ENCODE data around the gene C5orf58.

Gene C5orf58

GRCh38 chr5:170186856-170187255, 45.9 kb upstream of the C5orf58 start:
- Histone ChIP-seq H3K36me3 (ENCODE audit: control insufficient read depth in 1 of 2, insufficient read depth in 2 of 2, low read depth in 1 of 2, low read length in 2 of 2) (no peaks in the 10 kb centered on the region), H2BK15ac (ENCODE audit: low read depth, poor library complexity, severe bottlenecking) (no peak overlapping the region), H3K9me3 (ENCODE audit: control insufficient read depth, low read length) (no peaks in the 10 kb centered on the region), H3K23ac (ENCODE audit: low read length in 2 of 2) (no peak overlapping the region), H2AK5ac (ENCODE audit: low read length, severe bottlenecking) (no peak overlapping the region), H3K18ac (ENCODE audit: low read depth in 1 of 2, low read length in 2 of 2) (no peak overlapping the region), H3K4ac (ENCODE audit: low read depth in 1 of 2, low read length in 2 of 2) (no peak overlapping the region), H4K91ac (ENCODE audit: low read length) (no peak overlapping the region), H3K27ac (ENCODE audit: low read length, poor library complexity, severe bottlenecking) (no peak overlapping the region), H3K4me3 (ENCODE audit: insufficient read depth in 1 of 2, low read depth in 1 of 2, low read length in 2 of 2) (no peak overlapping the region), H3K79me1 (replicated peaks; ENCODE audit: low read length, poor library complexity, severe bottlenecking) (no peaks in the 10 kb centered on the region), H3K9ac (ENCODE audit: low read length) (no peak overlapping the region), H3K27me3 (ENCODE audit: control insufficient read depth in 1 of 2, insufficient read depth in 1 of 2, low read length in 2 of 2) (peaks cover 5 to 51% of the 10 kb centered on the region in 2 experiments), H2BK120ac (ENCODE audit: low read depth, low read length) (no peak overlapping the region), H4K8ac (ENCODE audit: low read length) (no peak overlapping the region), H2BK5ac (ENCODE audit: low read depth, low read length, poor library complexity, severe bottlenecking) (no peak overlapping the region), H3K14ac (ENCODE audit: low read length in 2 of 2) (no peak overlapping the region), H2BK12ac (ENCODE audit: low read length in 2 of 2) (no peak overlapping the region), H3K4me1 (ENCODE audit: control insufficient read depth, insufficient read depth, low read depth, low read length) (no peaks in the 10 kb centered on the region), H2AFZ (ENCODE audit: low read depth, low read length) (no peak overlapping the region), H3K4me2 (ENCODE audit: low read length, poor library complexity, severe bottlenecking) (no peak overlapping the region)
- DNase-seq, result no peak
- 88% methylated on average over 7 of the region's 7 CpGs for WGBS

DNA sequence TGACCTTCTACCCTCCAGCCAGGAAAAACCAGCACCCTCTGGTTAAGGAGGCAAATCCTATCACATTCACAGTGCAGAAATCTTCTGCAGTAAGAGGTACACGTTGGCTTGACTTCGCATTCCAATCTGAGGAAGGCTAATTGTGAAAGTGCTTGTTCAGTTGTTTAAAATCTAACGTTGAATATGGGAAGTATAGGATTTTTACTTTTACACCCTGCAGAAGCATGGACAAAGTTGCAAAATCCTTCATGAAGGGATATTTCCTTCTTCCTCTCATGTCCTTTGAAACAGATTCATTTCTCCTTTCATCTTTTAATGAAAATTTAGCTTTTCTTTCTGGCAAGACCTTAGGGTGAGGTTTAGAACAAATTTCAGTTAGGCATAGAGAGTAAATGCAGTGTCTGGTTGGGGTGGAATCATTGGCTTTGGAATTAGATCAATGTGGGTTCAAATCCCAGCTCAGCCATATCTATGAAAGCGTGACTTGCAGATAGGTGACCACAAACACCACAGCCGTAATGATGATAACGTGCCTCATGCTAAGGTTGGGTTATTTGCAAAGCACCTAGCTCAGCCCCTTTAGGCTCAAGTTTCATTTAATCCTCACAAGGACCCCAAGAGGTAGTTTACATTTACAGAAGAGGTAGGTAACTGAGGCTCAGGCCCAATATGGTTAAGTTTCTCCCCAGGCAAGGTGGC, 42.2 kb upstream of the C5orf58 start:
- no peak overlapping the region for H3K23ac ChIP-seq (ENCODE audit: low read length in 2 of 2)
- no peaks in the 10 kb centered on the region for H3K79me1 ChIP-seq (replicated peaks; ENCODE audit: low read length, poor library complexity, severe bottlenecking)
- no peak overlapping the region for H3K14ac ChIP-seq (ENCODE audit: low read length in 2 of 2)
- H4K91ac ChIP-seq (ENCODE audit: low read length), result no peak overlapping the region
- no peak overlapping the region for H3K18ac ChIP-seq (ENCODE audit: low read depth in 1 of 2, low read length in 2 of 2)
- H3K36me3 ChIP-seq (ENCODE audit: control insufficient read depth in 1 of 2, insufficient read depth in 2 of 2, low read depth in 1 of 2, low read length in 2 of 2), result no peaks in the 10 kb centered on the region
- no peak overlapping the region for H3K4me3 ChIP-seq (ENCODE audit: insufficient read depth in 1 of 2, low read depth in 1 of 2, low read length in 2 of 2)
- no peak overlapping the region for H2AFZ ChIP-seq (ENCODE audit: low read depth, low read length)
- no peak overlapping the region for H3K27ac ChIP-seq (ENCODE audit: low read length, poor library complexity, severe bottlenecking)
- H4K8ac ChIP-seq (ENCODE audit: low read length), result no peak overlapping the region
- H2AK5ac ChIP-seq (ENCODE audit: low read length, severe bottlenecking), result no peak overlapping the region
- no peak overlapping the region for H3K9ac ChIP-seq (ENCODE audit: low read length)
- no peaks in the 10 kb centered on the region for H3K9me3 ChIP-seq (ENCODE audit: control insufficient read depth, low read length)
- H3K4me2 ChIP-seq (ENCODE audit: low read length, poor library complexity, severe bottlenecking), result no peak overlapping the region
- no peak overlapping the region for H2BK12ac ChIP-seq (ENCODE audit: low read length in 2 of 2)
- no peak overlapping the region for H2BK15ac ChIP-seq (ENCODE audit: low read depth, poor library complexity, severe bottlenecking)
- 100% methylated on average over 4 of the region's 6 CpGs for WGBS
- no peak overlapping the region for H2BK120ac ChIP-seq (ENCODE audit: low read depth, low read length)
- no peak overlapping the region for H3K4ac ChIP-seq (ENCODE audit: low read depth in 1 of 2, low read length in 2 of 2)
- DNase-seq, result no peak
- no peaks in the 10 kb centered on the region for H3K4me1 ChIP-seq (ENCODE audit: control insufficient read depth, insufficient read depth, low read depth, low read length)
- no peak overlapping the region for H2BK5ac ChIP-seq (ENCODE audit: low read depth, low read length, poor library complexity, severe bottlenecking)
- peaks cover under 1 to 31% of the 10 kb centered on the region in 2 experiments for H3K27me3 ChIP-seq (ENCODE audit: control insufficient read depth in 1 of 2, insufficient read depth in 1 of 2, low read length in 2 of 2)

DNA sequence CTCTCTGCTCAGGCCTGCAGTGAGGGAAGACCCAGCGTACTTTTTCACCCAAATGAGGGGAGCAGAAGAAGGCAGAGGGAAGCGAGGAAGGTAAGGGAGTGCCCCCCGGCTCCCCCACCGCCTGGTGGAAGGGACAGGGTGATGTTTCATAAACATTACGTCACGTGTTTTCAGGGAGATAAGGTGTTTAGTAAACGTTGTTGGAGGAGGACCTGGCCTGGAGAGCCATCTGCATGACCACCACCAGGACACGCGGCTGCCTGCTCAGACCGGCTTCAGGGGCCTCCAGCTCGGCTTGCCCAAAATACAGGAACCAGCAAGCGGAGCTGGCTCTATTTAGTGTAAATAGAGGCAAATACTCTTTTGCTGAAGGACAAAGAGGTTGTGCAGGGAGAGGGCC, 40.0 kb upstream of the C5orf58 start:
- no peak overlapping the region for H2AFZ ChIP-seq (ENCODE audit: low read depth, low read length)
- no peak overlapping the region for H3K18ac ChIP-seq (ENCODE audit: low read depth in 1 of 2, low read length in 2 of 2)
- H3K4ac ChIP-seq (ENCODE audit: low read depth in 1 of 2, low read length in 2 of 2), result no peak overlapping the region

DNA sequence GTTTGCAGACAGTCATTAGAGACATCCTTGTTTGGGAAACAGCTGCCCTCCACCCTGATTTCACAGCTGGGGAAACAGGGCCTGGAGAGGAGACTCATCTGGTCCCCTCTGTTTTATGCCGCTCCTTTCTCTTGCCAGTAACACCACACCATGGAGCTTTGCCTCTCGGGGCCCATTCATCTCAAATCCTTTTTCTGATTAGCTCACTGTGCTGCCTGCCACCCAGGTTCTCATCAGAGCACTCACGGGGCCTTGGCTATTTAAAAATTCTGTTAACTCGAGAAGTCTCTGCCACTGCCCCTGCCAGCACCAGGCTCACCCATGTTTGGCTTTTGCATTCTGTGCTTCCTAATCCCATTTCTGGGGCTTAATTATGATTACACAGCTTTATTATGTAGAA, 36.8 kb upstream of the C5orf58 start:
- H2BK15ac ChIP-seq (ENCODE audit: low read depth, poor library complexity, severe bottlenecking), result no peak overlapping the region
- no peaks in the 10 kb centered on the region for H3K4me1 ChIP-seq (ENCODE audit: control insufficient read depth, insufficient read depth, low read depth, low read length)
- H3K9ac ChIP-seq (ENCODE audit: low read length), result no peak overlapping the region
- peaks cover 30 to 41% of the 10 kb centered on the region in 2 experiments for H3K27me3 ChIP-seq (ENCODE audit: control insufficient read depth in 1 of 2, insufficient read depth in 1 of 2, low read length in 2 of 2)
- no peak overlapping the region for H4K8ac ChIP-seq (ENCODE audit: low read length)
- no peaks in the 10 kb centered on the region for H3K79me1 ChIP-seq (replicated peaks; ENCODE audit: low read length, poor library complexity, severe bottlenecking)
- H3K27ac ChIP-seq (ENCODE audit: low read length, poor library complexity, severe bottlenecking), result no peak overlapping the region
- no peak overlapping the region for H2BK5ac ChIP-seq (ENCODE audit: low read depth, low read length, poor library complexity, severe bottlenecking)
- H4K91ac ChIP-seq (ENCODE audit: low read length), result no peak overlapping the region
- H3K23ac ChIP-seq (ENCODE audit: low read length in 2 of 2), result no peak overlapping the region
- H2BK120ac ChIP-seq (ENCODE audit: low read depth, low read length), result no peak overlapping the region
- 76% methylated on average over 4 of the region's 4 CpGs for WGBS
- H3K18ac ChIP-seq (ENCODE audit: low read depth in 1 of 2, low read length in 2 of 2), result no peak overlapping the region
- no peak overlapping the region for H3K4me3 ChIP-seq (ENCODE audit: insufficient read depth in 1 of 2, low read depth in 1 of 2, low read length in 2 of 2)
- no peak overlapping the region for H2AK5ac ChIP-seq (ENCODE audit: low read length, severe bottlenecking)
- no peak overlapping the region for H3K4me2 ChIP-seq (ENCODE audit: low read length, poor library complexity, severe bottlenecking)
- no peak for DNase-seq
- no peak overlapping the region for H3K4ac ChIP-seq (ENCODE audit: low read depth in 1 of 2, low read length in 2 of 2)
- H2AFZ ChIP-seq (ENCODE audit: low read depth, low read length), result no peak overlapping the region
- no peaks in the 10 kb centered on the region for H3K9me3 ChIP-seq (ENCODE audit: control insufficient read depth, low read length)
- H3K36me3 ChIP-seq (ENCODE audit: control insufficient read depth in 1 of 2, insufficient read depth in 2 of 2, low read depth in 1 of 2, low read length in 2 of 2), result no peaks in the 10 kb centered on the region
- no peak overlapping the region for H3K14ac ChIP-seq (ENCODE audit: low read length in 2 of 2)
- no peak overlapping the region for H2BK12ac ChIP-seq (ENCODE audit: low read length in 2 of 2)

More for the DNA sequence above, 40.0 kb upstream of the C5orf58 start:
- H3K4me2 ChIP-seq (ENCODE audit: low read length, poor library complexity, severe bottlenecking), result no peak overlapping the region
- no peaks in the 10 kb centered on the region for H3K36me3 ChIP-seq (ENCODE audit: control insufficient read depth in 1 of 2, insufficient read depth in 2 of 2, low read depth in 1 of 2, low read length in 2 of 2)
- no peak overlapping the region for H2BK5ac ChIP-seq (ENCODE audit: low read depth, low read length, poor library complexity, severe bottlenecking)
- no peak for DNase-seq
- H3K23ac ChIP-seq (ENCODE audit: low read length in 2 of 2), result no peak overlapping the region
- H3K27me3 ChIP-seq (ENCODE audit: control insufficient read depth in 1 of 2, insufficient read depth in 1 of 2, low read length in 2 of 2), result peaks cover 13 to 33% of the 10 kb centered on the region in 2 experiments
- H4K8ac ChIP-seq (ENCODE audit: low read length), result no peak overlapping the region
- no peaks in the 10 kb centered on the region for H3K4me1 ChIP-seq (ENCODE audit: control insufficient read depth, insufficient read depth, low read depth, low read length)
- no peak overlapping the region for H3K4me3 ChIP-seq (ENCODE audit: insufficient read depth in 1 of 2, low read depth in 1 of 2, low read length in 2 of 2)
- H2BK15ac ChIP-seq (ENCODE audit: low read depth, poor library complexity, severe bottlenecking), result no peak overlapping the region
- H3K14ac ChIP-seq (ENCODE audit: low read length in 2 of 2), result no peak overlapping the region
- no peak overlapping the region for H4K91ac ChIP-seq (ENCODE audit: low read length)
- no peak overlapping the region for H3K27ac ChIP-seq (ENCODE audit: low read length, poor library complexity, severe bottlenecking)
- 81% methylated on average over 12 of the region's 12 CpGs for WGBS
- no peaks in the 10 kb centered on the region for H3K9me3 ChIP-seq (ENCODE audit: control insufficient read depth, low read length)
- H2AK5ac ChIP-seq (ENCODE audit: low read length, severe bottlenecking), result no peak overlapping the region
- no peak overlapping the region for H2BK120ac ChIP-seq (ENCODE audit: low read depth, low read length)
- H2BK12ac ChIP-seq (ENCODE audit: low read length in 2 of 2), result no peak overlapping the region
- no peak overlapping the region for H3K9ac ChIP-seq (ENCODE audit: low read length)
- no peaks in the 10 kb centered on the region for H3K79me1 ChIP-seq (replicated peaks; ENCODE audit: low read length, poor library complexity, severe bottlenecking)
